Kasumi-1 (cell line): ENCODE measurements around the gene FAM168A.

Experiments used
- DNase-seq, 2 experiments: peaks; one replicate each; lab custom pipeline; 2025; lab: John Stamatoyannopoulos, UW

FAM168A gene

DNA sequence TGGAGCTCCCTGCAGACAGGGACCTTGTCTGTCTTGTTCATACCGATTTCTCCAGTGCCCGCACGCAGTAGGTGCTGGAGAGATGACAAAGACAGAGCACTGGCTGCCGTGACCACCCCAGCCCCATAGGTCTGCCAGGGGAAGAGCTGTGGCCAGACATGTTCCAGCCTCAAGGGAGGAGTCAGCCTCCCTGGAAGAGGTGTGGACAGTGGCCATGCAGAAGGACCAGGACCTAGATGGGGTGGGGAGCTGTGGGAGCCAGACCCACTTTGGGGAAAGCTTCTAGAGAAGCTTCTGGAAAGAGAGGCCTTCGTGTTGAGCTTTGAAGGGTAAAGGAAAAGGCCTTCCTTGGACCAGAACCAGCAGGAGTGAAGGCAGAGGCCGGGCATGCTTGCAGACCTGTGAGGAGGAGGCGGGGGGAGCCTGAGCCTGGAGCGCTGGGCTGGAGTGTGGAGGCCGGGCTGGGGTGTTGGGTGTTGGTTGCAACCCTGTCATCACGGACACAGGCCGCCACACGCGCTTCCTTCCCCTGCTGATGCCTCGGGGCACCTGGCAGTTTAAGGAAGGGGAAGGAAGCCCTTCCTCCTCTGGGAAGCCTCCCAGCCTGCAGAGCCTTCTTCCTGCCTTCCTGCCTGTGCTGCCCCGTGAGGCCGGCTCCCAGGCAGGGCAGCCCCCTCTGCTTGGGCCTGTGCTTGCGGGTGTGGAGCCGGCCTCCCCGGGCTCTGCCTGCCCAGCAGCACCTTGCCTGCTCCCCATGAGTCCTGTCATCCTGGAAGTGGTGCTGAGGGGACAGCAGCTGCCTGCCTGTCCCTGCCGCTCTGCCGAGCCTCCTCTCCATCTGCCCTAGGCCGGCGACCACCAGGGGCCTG lies 209.4 kb downstream of the FAM168A start:
- peak; percentile 52 to 74 for DNase-seq

DNA sequence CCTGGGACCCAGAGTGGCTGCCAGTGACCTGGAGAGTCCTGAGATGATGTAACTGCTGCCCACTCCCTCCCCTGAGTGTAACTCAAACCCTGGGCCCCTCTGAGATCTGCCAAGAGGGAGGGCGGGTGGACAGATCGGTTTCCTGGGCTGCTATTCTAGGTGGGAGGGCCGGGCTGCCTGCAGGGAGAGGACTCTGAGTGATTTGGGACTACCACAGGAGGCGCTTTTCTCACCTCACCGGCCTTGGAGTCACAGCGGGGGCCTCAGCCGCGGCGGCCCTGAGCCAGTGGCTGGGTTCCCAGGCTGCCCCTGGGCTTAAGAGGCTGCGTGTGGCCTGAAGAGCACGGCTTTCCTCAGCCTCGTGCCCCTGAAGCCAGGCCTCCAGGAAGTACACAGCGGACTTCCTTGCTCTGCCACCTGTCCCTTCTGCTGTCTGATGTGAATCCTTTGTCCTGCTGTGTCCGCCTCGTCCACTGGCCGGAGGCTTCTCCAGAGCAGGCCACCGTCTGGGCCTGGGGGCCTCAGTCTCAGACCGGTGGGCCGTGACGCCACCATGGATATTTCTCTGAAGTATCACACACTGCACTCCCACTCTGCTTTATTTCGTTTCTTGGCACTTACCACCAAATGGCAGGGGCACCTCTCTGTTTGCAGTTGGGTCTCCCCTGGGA lies 210.2 kb downstream of the FAM168A start:
- no peak for DNase-seq

DNA sequence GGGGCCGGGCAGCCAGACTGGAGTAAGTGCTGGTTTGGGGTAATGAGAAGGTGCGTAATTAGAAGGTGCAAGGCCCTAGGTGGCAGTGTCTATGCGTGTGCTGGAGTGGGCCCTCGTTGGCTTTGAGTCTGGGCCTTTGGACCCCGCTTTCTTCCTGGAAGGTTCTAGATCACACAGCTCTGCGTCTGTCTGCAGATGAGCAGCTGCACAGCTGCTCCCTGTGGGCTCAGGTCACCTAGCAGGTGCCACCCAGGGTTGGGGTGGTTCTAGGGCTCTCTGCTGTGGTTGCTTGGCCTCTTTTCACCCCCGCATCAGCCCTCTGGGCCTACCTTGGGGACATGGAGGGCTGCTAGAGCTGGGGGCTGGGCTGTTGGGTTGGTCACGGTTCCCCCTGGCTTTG lies 211.4 kb downstream of the FAM168A start:
- no peak for DNase-seq

DNA sequence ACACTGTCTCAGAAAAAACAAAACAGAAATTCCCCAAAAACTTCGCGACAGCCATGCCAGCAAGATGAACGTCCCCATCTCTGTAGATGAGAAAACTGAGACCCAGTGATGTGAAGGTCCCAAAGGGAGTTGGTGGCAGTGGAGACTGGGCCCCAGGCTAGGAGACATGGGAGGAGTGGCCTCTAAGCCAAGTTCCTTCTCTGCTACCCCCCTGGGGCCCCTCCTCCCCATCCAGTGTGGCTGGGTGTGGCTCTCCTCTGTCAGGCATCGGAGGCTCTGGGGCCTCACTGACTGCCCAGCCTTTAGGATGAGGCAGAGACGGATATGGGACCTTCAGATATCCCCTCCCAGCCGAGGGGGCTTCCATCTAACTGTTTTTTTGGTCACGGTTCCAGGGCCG lies 211.9 kb downstream of the FAM168A start:
- peak; percentile 16 to 28 for DNase-seq

DNA sequence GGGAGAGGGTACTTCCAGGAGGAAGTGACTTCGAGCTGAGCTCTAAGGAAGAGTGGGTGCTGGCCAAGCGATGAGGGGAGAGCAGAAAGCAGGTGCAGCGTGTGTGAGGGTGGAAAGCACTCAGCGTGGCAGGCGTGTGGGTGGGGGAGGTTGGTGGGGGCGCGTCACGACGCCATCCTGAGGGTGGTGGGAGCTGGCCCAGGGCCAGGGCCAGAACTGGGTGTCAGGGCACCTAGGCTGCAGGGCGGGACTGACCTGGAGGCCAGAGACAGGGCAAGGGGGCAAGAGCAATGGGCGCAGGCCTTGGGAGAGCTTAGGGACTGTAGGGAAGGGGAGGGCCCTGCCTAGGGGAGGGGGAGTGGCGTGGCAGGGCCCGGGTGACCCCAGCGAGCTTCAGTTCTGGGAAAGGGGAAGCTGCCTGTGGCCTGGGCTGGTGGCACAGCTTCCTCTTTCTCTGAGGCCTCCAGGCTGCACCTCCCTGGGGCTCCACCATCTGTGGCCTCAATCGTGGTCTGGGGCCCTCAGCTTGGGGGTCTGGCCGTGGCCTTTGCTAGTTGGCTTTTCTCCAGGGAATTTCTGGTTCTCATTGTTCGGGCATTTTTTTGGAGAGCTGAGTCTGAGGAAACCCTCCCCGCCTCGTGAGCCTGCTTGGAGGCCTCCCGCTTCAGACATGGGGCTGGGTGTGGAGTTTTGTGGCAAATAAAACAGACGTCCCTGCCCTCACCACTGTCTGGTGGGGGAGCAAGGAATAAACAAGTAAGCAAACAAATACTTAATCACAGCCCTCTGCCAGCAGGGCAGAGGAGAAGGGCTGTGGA lies 212.8 kb downstream of the FAM168A start:
- DNase-seq, result peak; percentile 94 to 95

DNA sequence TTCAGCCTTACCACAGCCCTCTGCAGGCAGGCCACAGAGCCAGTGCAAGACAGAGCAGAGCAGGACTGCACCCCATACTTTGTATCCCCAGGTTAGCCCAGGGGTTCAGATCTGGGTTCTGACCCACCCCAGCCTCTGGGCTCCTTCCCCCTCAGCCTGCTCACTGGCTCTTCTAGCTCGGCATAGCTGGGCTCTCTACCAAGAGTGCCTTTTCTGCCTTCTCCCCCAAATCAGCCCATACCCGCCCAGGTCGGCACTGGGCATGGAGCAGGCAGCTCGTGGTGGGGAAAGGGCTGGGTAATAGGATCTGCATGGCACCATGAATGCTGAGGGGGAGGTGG lies 213.4 kb downstream of the FAM168A start:
- no peak for DNase-seq

DNA sequence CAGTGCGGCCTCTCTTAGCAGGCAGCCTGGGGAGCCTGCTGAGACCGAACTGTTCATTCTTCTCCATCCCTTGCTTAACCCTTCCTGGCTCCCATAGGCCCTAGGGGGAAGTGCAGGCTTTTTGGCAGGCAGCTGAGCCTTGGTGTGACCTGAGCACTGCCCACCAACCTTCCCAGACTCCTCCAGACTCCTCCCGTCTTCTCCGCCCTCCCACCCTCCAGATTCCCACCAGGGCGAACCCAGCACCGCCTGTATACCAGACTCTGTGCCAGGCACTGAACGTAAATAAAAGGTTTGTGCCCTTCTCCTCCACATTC lies 213.8 kb downstream of the FAM168A start:
- DNase-seq, result no peak

DNA sequence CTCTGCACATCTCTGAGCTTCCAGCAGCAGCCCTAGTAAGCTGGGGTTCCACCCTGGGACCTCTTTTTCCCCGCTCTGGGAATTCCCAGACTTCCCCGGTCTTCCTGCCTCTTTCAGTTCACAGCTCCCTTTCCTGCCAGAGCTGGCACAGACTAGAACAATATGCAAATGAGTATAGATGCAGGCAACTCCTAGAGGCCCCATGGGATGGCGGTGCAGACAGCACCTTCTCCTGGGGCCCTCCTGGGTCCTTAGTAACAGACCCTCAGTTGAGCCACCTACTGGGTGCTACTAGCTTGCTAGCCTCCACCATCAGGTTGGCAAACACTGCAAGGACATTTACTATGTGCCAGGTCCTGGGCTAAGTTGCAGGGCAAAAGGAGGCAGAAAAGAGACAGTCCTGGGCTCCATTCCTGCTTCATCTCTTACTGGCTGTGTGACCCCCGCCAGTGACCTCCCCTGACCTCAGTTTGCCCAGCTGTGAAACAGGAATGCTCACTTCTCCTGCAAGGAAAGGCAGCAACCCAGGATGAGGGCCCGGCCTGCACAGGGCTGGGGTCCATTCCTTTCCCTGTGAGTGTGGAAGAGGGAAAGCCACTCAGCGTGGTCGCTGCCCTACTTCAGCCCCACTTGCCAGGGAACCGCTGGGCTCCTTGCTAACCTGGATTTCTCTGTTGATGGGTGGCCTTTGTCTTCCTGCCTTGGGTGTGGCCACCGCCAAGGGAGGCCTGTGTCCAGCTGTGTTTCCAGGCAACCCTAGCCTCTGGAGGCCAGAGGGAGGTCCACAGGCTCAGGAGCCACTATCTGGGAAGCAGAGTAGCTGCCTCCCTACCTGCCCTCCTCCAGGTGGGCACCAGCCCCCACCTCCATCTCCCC lies 214.4 kb downstream of the FAM168A start:
- DNase-seq, result no peak

DNA sequence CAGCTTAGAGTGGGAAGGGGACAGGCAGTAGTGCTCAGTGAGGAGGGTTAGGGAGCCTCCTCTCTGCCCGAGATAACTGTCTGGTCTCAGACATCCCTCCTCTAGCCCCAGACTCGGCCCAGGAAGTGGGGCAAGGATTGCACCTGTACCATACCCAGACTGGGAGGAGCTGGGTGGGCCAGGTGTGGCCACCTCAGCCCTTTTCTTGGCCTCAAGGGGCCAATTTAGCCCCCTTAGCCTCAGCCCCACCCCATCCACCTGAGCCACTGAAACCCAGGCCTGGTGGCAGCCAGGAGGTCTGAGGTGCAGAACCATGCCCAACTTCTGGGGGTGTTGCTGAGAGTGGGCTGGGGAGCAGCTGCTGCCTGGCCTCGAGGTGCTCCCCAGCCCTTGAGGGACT lies 215.2 kb downstream of the FAM168A start:
- DNase-seq, result no peak

DNA sequence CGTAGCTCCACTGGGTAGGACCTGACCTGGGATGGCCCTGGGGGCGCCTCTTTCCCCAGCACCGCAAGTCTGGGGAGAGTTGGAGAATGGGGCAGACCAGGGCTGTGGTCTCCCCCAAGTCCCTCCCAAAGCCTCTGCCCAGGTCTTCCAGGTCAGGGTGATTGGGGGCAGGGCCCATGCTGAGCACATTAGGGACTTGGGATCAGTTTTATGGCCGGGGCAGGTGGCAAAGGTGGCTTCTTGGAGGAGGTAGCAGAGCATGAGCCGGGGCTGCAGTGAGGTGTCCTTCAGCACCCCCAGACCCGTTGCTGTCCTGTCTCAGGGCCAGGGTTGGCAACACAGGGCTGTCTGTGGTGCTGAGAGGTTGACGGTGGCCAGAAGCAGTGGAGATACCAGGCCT lies 215.7 kb downstream of the FAM168A start:
- DNase-seq, result no peak

DNA sequence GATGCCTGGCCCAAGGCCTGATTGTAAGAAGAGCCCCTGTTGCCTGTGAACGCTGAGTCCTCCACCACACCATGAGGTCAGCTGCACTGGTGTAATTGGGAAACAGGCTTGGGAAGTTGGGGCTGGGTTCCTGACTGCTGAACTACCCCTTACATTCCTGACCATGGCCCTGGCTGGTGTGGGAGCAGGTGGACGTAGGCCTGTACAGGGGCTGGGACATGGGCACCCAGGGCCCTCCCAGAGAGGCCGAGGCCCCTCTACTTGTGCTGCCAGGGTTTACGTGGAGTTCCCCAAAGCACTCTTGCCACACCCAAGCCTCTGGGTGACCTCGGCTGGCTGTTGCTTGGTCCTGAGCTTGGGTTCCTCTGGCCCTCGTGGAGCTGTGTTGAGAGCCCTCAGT lies 216.3 kb downstream of the FAM168A start:
- DNase-seq, result no peak

DNA sequence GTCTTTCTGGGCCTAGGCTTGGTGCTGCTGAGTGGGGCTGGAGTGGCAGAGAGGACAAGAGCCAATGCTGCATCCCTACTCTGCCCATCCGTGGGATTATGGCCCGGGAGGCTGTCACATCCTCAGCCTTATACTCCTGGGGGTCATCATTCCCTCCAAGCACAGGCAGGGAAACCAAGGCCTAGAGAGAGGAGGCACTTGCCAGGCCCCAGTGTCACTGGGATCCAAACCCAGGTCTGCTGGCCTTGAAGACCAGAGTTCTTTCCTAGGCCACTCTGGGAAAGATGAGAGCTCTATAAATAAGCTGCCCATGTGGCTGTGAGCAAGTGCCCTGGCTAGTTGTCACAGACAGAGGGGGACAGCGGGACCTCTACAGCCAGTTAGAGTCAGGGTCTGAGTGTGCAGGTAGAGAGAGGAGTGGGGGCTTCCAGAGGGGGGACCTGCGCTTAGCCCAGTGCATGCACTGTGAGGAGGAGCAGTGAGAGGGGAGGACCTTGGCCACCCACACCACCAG lies 217.0 kb downstream of the FAM168A start:
- no peak for DNase-seq

DNA sequence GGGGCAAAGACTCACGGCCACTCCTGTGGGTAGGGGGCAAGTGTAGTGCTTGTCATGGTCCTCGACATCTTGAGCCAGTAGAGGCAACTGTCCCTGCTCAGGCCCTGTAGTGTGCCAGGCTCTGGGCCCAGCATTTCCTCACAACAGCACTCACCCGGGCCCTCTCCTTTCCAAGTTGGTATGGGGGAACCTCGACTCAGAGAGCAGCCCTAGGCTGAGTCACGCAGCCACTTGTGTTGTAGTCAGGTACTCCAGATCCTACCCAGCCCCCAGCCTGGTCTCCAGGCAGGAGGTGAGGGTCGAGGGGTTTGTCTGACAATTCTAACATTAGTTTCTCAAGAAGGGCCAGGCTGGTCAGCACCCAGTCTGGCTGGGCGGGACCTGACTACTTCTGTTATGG lies 217.6 kb downstream of the FAM168A start:
- no peak for DNase-seq

DNA sequence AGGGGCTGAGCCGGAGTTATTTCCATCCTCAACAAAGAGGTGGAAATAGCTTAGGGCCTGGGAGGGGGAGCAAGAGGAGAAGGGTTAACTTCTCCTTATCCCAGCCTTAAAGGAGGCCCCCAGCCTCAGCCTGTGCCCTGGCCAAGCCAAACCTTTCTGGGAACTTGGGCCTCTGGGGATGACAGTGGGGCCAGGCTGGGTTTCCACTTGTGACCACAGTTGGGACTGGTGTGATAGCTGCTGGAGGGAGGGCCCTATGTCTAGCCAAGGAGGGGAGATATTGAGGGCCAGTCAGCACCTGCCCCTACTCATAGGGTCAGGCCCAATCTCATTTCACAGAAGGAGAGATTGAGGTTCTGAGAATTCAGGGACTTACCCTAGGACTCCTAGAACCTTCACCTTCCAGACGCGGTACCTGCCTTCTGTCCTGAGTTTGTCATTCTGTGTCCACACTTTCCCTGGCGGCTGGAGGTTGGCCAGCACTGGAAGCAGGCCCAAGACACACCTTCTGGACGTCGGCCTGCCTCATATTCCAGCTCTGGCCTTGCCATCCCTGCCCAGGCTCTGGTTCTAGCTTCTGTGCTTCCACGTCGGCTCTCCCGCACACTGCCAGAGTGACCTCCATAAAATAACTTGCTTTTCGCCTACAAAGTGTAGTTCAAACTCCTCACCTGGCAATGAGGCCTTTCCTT lies 218.6 kb downstream of the FAM168A start:
- no peak for DNase-seq

DNA sequence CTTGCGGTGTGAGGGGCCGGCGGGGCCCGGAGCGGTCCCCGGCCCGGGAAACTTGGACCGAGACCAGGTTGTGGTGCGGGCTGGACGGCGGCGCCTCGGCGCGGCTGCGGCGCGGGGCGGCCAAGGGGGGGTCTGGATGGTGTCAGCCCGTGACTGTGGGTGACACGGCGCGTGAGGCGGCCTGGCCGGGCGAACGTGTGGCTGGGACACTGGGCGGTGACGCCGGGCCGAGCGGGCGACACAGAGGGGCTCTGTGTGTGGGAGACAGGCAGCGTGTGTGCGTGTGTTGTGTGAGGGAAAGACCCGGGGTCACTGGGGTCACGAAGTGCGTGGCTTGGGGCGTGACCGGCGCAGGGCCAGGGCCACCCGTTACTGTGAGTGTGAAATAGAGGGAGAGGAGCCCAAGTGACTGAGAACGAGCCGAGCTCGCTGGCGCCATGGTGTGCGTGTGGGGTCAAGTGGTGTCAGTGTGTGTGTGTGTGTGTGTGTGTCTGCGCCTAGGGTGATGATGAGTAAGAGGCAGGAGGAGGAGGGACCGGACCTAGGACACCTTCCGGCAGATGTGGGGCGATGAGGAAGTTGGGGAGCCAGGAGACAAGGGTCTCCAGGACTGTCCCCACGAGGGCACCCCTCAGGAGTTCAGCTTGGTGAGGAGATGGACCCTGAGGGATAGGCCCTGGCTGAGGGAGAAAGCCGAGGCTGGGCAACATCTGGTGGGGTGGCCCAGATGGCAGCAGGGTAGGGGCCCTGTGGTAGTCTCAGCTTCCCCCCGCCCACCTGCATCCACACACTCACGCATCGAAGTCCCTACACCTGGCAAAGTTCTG lies 220.9 kb downstream of the FAM168A start:
- peak; percentile 86 to 87 for DNase-seq

DNA sequence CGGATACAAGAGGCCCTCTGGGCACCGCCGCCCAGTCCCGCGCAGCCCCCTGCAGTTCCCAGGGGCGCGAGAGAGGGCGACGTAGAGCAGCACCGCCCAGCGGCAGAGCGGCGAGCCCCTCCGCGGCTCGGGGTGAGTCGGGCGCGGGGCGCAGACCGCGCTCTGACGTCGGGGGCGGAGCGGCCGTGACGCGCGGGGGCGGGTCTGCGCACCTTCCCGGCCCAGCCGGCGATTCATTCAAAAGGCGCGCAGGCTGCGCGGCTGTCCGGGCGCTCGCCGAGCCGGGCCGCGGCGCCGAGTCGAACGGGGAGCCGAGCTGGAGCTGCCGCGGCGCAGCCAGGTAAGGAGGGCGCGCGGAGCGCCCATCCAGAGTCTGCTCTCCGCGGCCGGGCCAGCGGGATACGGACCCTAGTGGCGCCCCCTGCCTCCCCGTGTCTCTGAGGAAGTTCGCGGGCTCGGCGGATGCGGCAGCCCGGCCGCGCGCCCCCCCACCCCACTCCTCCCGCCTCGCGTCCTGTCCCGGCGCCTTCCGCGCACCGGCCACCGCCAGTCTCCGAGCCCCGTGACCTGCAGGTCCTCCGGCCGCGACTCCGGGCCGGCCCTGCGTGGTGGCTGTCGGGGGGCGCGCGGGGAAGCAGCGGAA lies 221.6 kb downstream of the FAM168A start, which contains the start of gene RELT:
TSS of gene RELT (plus strand) at position 240 of the 643 bp plus-strand sequence. CDS start 12,738 bp downstream, outside the sequence.
- DNase-seq, result peak; percentile 78 to 82

DNA sequence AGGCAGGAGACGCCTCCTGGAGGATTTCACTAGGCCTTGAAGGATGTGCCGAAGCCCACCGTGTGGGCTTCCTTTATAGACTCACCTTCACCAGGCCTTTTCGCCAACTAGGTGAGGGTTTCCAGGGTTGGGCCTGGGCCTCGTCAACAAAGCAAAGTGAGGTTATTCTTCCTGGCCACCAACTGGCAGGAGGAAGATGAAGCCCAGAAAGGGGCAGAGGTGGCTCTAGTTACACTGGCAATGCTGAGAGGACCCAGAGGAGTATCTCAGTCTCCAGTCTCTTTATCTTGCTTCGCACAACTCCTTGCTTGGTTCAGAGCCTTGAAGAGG lies 222.1 kb downstream of the FAM168A start:
- no peak for DNase-seq

DNA sequence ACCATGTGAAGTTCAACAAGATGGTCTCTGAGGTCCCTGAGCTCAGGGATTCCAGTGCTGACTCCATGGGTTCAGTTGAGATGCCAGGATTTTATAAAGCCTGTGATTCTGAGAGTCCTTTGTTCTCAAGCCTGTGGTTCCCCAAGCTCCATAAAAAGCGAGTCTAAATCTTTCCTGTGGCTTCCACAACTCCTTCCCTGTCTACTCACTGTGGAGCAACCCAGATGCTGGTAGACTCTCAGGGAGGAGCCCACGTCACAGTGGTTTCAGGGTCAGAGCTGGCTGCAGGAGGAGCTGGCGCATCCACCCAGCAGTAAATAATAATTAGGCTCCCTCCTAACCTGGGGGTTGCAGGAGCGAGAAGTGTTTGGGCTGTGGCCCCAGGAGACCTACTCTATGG lies 223.8 kb downstream of the FAM168A start:
- DNase-seq, result no peak

DNA sequence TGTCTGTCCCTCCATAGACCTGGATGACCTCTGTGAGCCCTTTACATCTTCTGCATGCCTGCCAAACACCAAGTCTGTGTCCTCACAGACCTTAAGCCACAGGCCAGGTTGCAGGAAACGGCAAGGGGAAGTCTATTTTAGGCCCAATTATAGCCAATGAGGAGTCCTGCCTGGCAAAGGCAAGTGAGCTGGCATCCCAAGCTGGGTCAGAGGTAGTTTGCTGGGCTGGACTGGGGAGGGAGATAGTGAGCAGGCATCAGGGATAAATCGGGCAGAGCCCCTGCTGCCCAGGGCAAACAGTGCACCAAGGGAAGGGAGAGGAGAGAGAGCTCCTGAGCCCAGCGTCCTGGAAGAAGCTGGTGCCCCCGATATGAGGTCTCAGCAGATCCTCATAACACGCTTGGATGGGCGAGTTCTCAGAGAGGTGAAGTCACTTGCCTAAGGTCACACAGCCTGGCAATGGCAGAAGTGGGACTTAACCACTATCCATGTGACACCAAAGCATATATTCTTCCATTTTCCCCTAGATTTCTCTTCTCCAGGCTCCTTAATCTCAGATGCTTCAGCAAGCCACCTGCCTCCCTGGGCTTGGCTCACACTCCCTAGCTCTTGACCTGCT lies 225.4 kb downstream of the FAM168A start:
- DNase-seq, result peak; percentile 43 to 55
